RCC 7860 (cell line): Measurements from ENCODE around the gene RBM17.

Source experiments
- DNase-seq: peaks from one replicate; pipeline ENCODE4 v3.0.0-alpha.2; 2015; ENCODE audit warnings: low spot score
- FAIRE-seq: peaks from 2 replicates; lab custom pipeline; 2012; peaks lifted over from hg19 to GRCh38; lab: Jason Lieb, UNC

Gene RBM17

GRCh38 chr10:6135039-6135438 lies 46.2 kb downstream of the RBM17 start:
- no peak for DNase-seq
- FAIRE-seq: no peak

GRCh38 chr10:6135589-6136168 lies 46.8 kb downstream of the RBM17 start:
- FAIRE-seq (no peak), DNase-seq (no peak)

- peak; percentile 67 for FAIRE-seq
- DNase-seq: peak; percentile 74
Measured at GRCh38 chr10:6136215-6137201, 47.7 kb downstream of the RBM17 start.

- no peak for DNase-seq
- no peak for FAIRE-seq
Measured at GRCh38 chr10:6138456-6138855, 49.6 kb downstream of the RBM17 start.

GRCh38 chr10:6139470-6139869 lies 50.6 kb downstream of the RBM17 start:
- no peak for FAIRE-seq
- DNase-seq: no peak

GRCh38 chr10:6140141-6140841 lies 51.5 kb downstream of the RBM17 start:
- no peak for DNase-seq
- FAIRE-seq: no peak

- DNase-seq (no peak), FAIRE-seq (no peak)
Measured at GRCh38 chr10:6140965-6141295, 52.1 kb downstream of the RBM17 start.

- FAIRE-seq (peak; percentile 81), DNase-seq (peak; percentile 85)
Measured at GRCh38 chr10:6141296-6142151, 52.7 kb downstream of the RBM17 start.

GRCh38 chr10:6142186-6142585 lies 53.4 kb downstream of the RBM17 start:
- FAIRE-seq: peak; percentile 84
- peak; percentile 87 for DNase-seq

GRCh38 chr10:6142644-6143043 lies 53.8 kb downstream of the RBM17 start:
- DNase-seq (peak; percentile 65), FAIRE-seq (no peak)

GRCh38 chr10:6143181-6143580 lies 54.3 kb downstream of the RBM17 start:
- no peak for DNase-seq
- no peak for FAIRE-seq

GRCh38 chr10:6144406-6145165 lies 55.8 kb downstream of the RBM17 start:
- FAIRE-seq (no peak), DNase-seq (peak; percentile 58)

- DNase-seq (no peak), FAIRE-seq (no peak)
Measured at GRCh38 chr10:6145166-6145987, 56.5 kb downstream of the RBM17 start.

GRCh38 chr10:6146013-6146785 lies 57.4 kb downstream of the RBM17 start:
- FAIRE-seq: no peak
- peak; percentile 39 for DNase-seq

- DNase-seq: no peak
- FAIRE-seq: no peak
Measured at GRCh38 chr10:6146921-6147320, 58.1 kb downstream of the RBM17 start.

GRCh38 chr10:6148251-6148701 lies 59.4 kb downstream of the RBM17 start:
- FAIRE-seq (peak; percentile 29), DNase-seq (peak; percentile 57)

- no peak for FAIRE-seq
- no peak for DNase-seq
Measured at GRCh38 chr10:6148908-6149307, 60.1 kb downstream of the RBM17 start.
